SK-N-SH treated with all-trans-retinoic acid at 6 μM for 48 hours (cell line): ENCODE results near the gene TPK1.

Source experiments
- ATAC-seq: fragments of 200-7000 bp; cut with Tn5 transposase; 3 replicates; pipeline ENCODE4 v1.9.1; 2020; ENCODE audit warnings: mild to moderate bottlenecking, moderate library complexity
- ARNTL ChIP-seq: fragments of 450-650 bp; formaldehyde crosslinking; IDR thresholded peaks from 2 replicates; pipeline ENCODE4 v1.5.0; 2020; ENCODE audit warnings: low read depth, mild to moderate bottlenecking, moderate library complexity, borderline replicate concordance
- BACH2 ChIP-seq: fragments of 250-450 bp; sonication (Bioruptor Pico); IDR thresholded peaks from 2 replicates; pipeline ENCODE4 v1.9.0; 2021; ENCODE audit warnings: mild to moderate bottlenecking, borderline replicate concordance
- CREB5 ChIP-seq: fragments of 250-450 bp; sonication (Bioruptor Pico); IDR thresholded peaks from 2 replicates; pipeline ENCODE4 v1.5.1; 2020; ENCODE audit warnings: low read depth, mild to moderate bottlenecking, moderate library complexity
- CSDC2 ChIP-seq: fragments of 250-450 bp; sonication (Bioruptor Pico); IDR thresholded peaks from 2 replicates; pipeline ENCODE4 v1.5.0; 2020; ENCODE audit warnings: mild to moderate bottlenecking, moderate library complexity
- CSRNP3 ChIP-seq: fragments of 250-450 bp; sonication (Bioruptor Pico); IDR thresholded peaks from 2 replicates; pipeline ENCODE4 v1.5.1; 2021; ENCODE audit warnings: mild to moderate bottlenecking, moderate library complexity
- ESRRG ChIP-seq: fragments of 250-450 bp; sonication (Bioruptor Pico); IDR thresholded peaks from 2 replicates; pipeline ENCODE4 v1.6.1; 2021; ENCODE audit warnings: mild to moderate bottlenecking
- GLIS3 ChIP-seq: fragments of 250-450 bp; sonication (Bioruptor Pico); IDR thresholded peaks from 2 replicates; pipeline ENCODE4 v1.5.0; 2020; ENCODE audit warnings: mild to moderate bottlenecking, moderate library complexity
- ISL1 ChIP-seq: fragments of 250-450 bp; sonication (Bioruptor Pico); IDR thresholded peaks from 2 replicates; pipeline ENCODE4 v2.1.2; 2022; ENCODE audit warnings: mild to moderate bottlenecking, moderate library complexity
- OSR1 ChIP-seq: fragments of 250-450 bp; sonication (Bioruptor Pico); IDR thresholded peaks from 2 replicates; pipeline ENCODE4 v1.8.0; 2022; ENCODE audit warnings: moderate library complexity, mild to moderate bottlenecking, inconsistent platforms
- PATZ1 ChIP-seq: fragments of 250-450 bp; sonication (Bioruptor Pico); IDR thresholded peaks from 2 replicates; pipeline ENCODE4 v1.8.0; 2020; ENCODE audit warnings: mild to moderate bottlenecking, moderate library complexity, borderline replicate concordance
- PPARA ChIP-seq: fragments of 250-450 bp; sonication (Bioruptor Pico); IDR thresholded peaks from 2 replicates; pipeline ENCODE4 v1.5.0; 2020; ENCODE audit warnings: mild to moderate bottlenecking, borderline replicate concordance
- RARB ChIP-seq: fragments of 250-450 bp; sonication (Bioruptor Pico); IDR thresholded peaks from 2 replicates; pipeline ENCODE4 v1.8.0; 2021; ENCODE audit warnings: mild to moderate bottlenecking, moderate library complexity
- SNAI2 ChIP-seq: fragments of 250-450 bp; sonication (Bioruptor Pico); IDR thresholded peaks from 2 replicates; pipeline ENCODE4 v1.5.0; 2020; ENCODE audit warnings: mild to moderate bottlenecking, moderate library complexity
- TCF4 ChIP-seq: fragments of 250-450 bp; sonication (Bioruptor Pico); IDR thresholded peaks from 2 replicates; pipeline ENCODE4 v1.8.0; 2021; ENCODE audit warnings: mild to moderate bottlenecking, moderate library complexity, borderline replicate concordance
- TOX ChIP-seq: fragments of 250-450 bp; sonication (Bioruptor Pico); IDR thresholded peaks from 2 replicates; pipeline ENCODE4 v1.8.0; 2021; ENCODE audit warnings: mild to moderate bottlenecking, moderate library complexity, borderline replicate concordance
- TSHZ2 ChIP-seq: fragments of 250-450 bp; sonication (Bioruptor Pico); IDR thresholded peaks from 2 replicates; pipeline ENCODE4 v1.5.0; 2020; ENCODE audit warnings: mild to moderate bottlenecking, moderate library complexity
- ZC3H10 ChIP-seq: fragments of 250-450 bp; sonication (Bioruptor Pico); IDR thresholded peaks from 2 replicates; pipeline ENCODE4 v1.5.1; 2021; ENCODE audit warnings: mild to moderate bottlenecking, moderate library complexity
- ZFP3 ChIP-seq: fragments of 250-450 bp; sonication (Bioruptor Pico); IDR thresholded peaks from 2 replicates; pipeline ENCODE4 v1.5.0; 2020; ENCODE audit warnings: mild to moderate bottlenecking, moderate library complexity
- ZFP30 ChIP-seq: fragments of 450-650 bp; formaldehyde crosslinking; IDR thresholded peaks from 2 replicates; pipeline ENCODE4 v1.5.0; 2022; ENCODE audit warnings: mild to moderate bottlenecking, moderate library complexity
- ZNF565 ChIP-seq: fragments of 450-650 bp; formaldehyde crosslinking; conservative IDR thresholded peaks from 2 replicates; pipeline ENCODE4 v1.5.0; 2020; ENCODE audit warnings: low read depth, mild to moderate bottlenecking, moderate library complexity
- ZNF70 ChIP-seq: fragments of 450-650 bp; formaldehyde crosslinking; IDR thresholded peaks from 2 replicates; pipeline ENCODE4 v1.5.0; 2020; ENCODE audit warnings: mild to moderate bottlenecking, moderate library complexity
- ZNF8 ChIP-seq: fragments of 450-650 bp; formaldehyde crosslinking; IDR thresholded peaks from 2 replicates; pipeline ENCODE4 v1.5.0; 2020; ENCODE audit warnings: mild to moderate bottlenecking, moderate library complexity

The TPK1 gene

GRCh38 chr7:144762853-144763252, 73.0 kb downstream of the TPK1 start:
- no peak for ATAC-seq
- TF ChIP-seq ISL1 (CRISPR knock-in tag), result no peak
- TF ChIP-seq RARB, result no peak
- no peak for TF ChIP-seq ESRRG (CRISPR knock-in tag)
- TF ChIP-seq, all 23 proteins: peak for 0

GRCh38 chr7:144761493-144761892, 74.4 kb downstream of the TPK1 start:
- ATAC-seq, result no peak
- no peak for TF ChIP-seq ZNF70 (CRISPR knock-in tag)
- TF ChIP-seq ZFP30 (CRISPR knock-in tag), result no peak
- no peak for TF ChIP-seq CSDC2 (CRISPR knock-in tag)
- no peak for TF ChIP-seq TOX (CRISPR knock-in tag)
- no peak for TF ChIP-seq OSR1
- no peak for TF ChIP-seq ZNF8 (CRISPR knock-in tag)
- no peak for TF ChIP-seq ESRRG (CRISPR knock-in tag)
- TF ChIP-seq ZNF565 (CRISPR knock-in tag), result no peak
- no peak for TF ChIP-seq ISL1 (CRISPR knock-in tag)
- no peak for TF ChIP-seq GLIS3 (CRISPR knock-in tag)
- no peak for TF ChIP-seq CREB5 (CRISPR knock-in tag)
- no peak for TF ChIP-seq CSRNP3
- TF ChIP-seq BACH2 (CRISPR knock-in tag), result no peak
- TF ChIP-seq SNAI2 (CRISPR knock-in tag), result no peak
- TF ChIP-seq ZC3H10 (CRISPR knock-in tag), result no peak
- no peak for TF ChIP-seq ZFP3 (CRISPR knock-in tag)
- no peak for TF ChIP-seq TCF4 (CRISPR knock-in tag)
- no peak for TF ChIP-seq PPARA
- no peak for TF ChIP-seq PATZ1 (CRISPR knock-in tag)
- TF ChIP-seq TSHZ2, result no peak

- TF ChIP-seq TOX (CRISPR knock-in tag), result no peak
- no peak for ATAC-seq
Observed at GRCh38 chr7:144759653-144760052, 76.2 kb downstream of the TPK1 start.

GRCh38 chr7:144747936-144748335, 87.9 kb downstream of the TPK1 start:
- ATAC-seq, result no peak
- no peak for TF ChIP-seq RARB
- TF ChIP-seq CREB5 (CRISPR knock-in tag), result no peak
- no peak for TF ChIP-seq TCF4 (CRISPR knock-in tag)
- no peak for TF ChIP-seq BACH2 (CRISPR knock-in tag)
- TF ChIP-seq CSDC2 (CRISPR knock-in tag), result no peak
- TF ChIP-seq SNAI2 (CRISPR knock-in tag), result no peak
- no peak for TF ChIP-seq ZFP3 (CRISPR knock-in tag)
- TF ChIP-seq ZNF8 (CRISPR knock-in tag), result no peak
- TF ChIP-seq ESRRG (CRISPR knock-in tag), result no peak
- no peak for TF ChIP-seq PPARA
- TF ChIP-seq OSR1, result no peak
- no peak for TF ChIP-seq CSRNP3
- TF ChIP-seq ARNTL, result no peak
- no peak for TF ChIP-seq PATZ1 (CRISPR knock-in tag)
